Umbilical cord (tissue), 2 donors: Measurements from ENCODE around the gene CDCA5. TPM values are rescaled to one million over a fixed set of nuclear protein-coding genes. Genes with fewer than 3 reads are reported as not detected.
"Not testable (repeated sequence)": the region's sequence is repeated elsewhere in the genome, so short reads cannot be mapped to it uniquely, and the experiment has no call there.

Experiments used
- DNase-seq: peaks from one replicate; pipeline ENCODE4 v3.0.0-alpha.2; 2015; ENCODE audit warnings: low spot score
- total RNA-seq: library from RNA; depleted of rRNA; stranded (reverse); fragments of >200 nt; gene quantifications from one replicate; pipeline ENCODE4 v1.2.3, GENCODE V29; 2014; ENCODE audit warnings: low replicate concordance; ENCODE audit not compliant: insufficient read depth

Gene CDCA5
- total RNA-seq, 1 donor from 2014 or later, result 3.1 TPM

GRCh38 chr11:65119670-65119995 lies 35.8 kb upstream of the CDCA5 start:
- no peak for DNase-seq

DNA sequence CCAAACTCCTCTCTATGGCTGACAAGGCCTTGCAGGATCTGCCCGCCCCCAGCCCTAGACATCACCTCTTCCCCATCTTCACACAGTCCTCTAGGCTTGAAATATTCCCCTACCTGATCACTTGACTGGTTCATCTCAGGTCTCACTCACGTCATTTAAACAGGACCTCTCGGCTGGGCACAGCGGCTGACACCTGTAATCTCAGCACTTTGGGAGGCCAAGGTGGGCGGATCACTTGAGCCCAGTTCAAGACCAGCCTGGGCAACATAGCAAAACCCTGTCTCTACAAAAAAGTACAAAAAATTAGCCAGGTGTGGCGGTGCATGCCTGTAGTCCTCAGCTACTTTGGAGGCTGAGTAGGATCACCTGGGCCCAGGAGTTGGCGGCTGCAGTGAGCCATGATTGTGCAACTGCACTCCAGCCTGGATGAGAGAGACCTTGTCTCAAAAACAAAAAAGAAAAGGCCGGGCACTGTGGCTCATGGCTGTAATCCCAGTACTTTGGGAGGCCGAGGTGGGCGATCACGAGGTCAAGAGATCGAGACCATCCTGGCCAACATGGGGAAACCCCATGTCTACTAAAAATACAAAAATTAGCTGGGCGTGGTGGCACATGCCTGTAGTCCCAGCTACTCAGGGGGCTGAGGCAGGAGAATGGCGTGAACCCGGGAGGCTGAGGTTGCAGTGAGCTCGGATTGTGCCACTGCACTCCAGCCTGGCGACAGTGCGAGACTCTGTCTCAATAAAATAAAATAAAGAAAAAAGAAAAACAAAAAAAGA lies 35.2 kb upstream of the CDCA5 start:
- not testable (repeated sequence) for DNase-seq

DNA sequence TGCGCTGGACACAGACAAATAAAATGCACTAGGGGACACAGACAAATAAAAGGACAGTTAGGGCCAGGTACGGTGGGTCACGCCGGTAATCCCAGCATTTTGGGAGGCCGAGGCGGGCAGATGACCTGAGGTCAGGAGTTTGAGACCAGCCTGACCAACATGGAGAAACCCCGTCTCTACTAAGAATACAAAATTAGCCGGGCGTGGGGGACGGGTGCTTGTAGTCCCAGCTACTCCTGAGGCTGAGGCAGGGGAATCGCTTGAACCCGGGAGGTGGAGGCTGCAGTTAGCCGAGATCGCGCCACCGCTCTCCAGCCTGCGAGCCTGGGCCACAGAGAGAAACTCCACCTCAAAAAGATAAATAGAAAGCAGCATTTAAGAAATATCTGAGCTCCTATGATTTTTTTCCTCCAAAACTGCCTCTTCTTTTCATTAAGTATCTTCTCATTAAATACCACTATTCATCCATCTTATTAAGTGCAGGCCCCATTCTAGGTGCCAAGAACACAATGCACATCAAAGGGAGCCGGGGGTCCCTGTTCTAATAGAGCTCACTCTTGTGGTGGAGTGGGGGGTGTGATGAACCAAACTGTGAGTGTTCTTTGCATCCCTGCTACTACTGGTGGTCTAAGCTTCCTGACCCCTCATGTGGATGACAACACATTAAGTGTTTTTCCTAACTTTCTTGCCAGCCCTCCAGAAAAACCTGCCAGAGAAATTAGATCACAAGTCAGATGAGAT lies 34.4 kb upstream of the CDCA5 start:
- no peak for DNase-seq

- DNase-seq, result peak; percentile 99
These were observed 33.6 kb upstream of the CDCA5 start, which contains the start of gene ZNHIT2 for GRCh38 chr11:65117206-65118096. Gene ZNHIT2 (minus strand): TSS chr11:65117701. CDS start chr11:65117653, 48 bp downstream.

- DNase-seq, result no peak
These were observed 32.7 kb upstream of the CDCA5 start for GRCh38 chr11:65116370-65117205.

DNA sequence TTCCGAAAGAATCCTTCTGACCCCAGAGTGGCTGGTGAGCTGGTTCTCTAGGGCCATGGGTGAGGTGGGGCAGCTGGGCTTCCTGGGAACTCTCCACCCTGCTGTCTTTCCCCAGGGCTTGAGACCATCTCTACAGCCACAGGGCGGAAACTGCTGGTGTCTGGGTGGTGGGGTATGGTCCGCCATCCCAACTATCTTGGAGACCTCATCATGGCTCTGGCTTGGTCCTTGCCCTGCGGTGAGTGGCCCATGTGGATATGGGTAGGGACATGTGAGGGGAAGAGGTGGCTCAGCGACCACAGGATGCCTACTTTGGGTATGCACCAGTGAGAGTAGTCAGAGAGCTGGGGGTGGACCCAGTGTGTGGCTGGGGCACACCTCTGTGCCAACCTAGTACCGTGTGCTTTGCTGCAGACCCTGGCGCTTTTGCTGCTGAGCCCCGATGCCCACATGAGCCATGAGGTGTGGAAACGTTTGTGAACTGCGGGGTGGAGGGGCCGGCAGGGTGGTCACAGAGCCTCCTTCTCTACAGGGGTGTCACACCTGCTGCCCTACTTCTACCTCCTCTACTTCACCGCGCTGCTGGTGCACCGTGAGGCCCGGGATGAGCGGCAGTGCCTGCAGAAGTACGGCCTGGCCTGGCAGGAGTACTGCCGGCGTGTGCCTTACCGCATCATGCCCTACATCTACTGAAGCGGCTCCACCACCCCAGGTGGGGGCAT lies 31.7 kb upstream of the CDCA5 start:
- DNase-seq, result no peak

DNA sequence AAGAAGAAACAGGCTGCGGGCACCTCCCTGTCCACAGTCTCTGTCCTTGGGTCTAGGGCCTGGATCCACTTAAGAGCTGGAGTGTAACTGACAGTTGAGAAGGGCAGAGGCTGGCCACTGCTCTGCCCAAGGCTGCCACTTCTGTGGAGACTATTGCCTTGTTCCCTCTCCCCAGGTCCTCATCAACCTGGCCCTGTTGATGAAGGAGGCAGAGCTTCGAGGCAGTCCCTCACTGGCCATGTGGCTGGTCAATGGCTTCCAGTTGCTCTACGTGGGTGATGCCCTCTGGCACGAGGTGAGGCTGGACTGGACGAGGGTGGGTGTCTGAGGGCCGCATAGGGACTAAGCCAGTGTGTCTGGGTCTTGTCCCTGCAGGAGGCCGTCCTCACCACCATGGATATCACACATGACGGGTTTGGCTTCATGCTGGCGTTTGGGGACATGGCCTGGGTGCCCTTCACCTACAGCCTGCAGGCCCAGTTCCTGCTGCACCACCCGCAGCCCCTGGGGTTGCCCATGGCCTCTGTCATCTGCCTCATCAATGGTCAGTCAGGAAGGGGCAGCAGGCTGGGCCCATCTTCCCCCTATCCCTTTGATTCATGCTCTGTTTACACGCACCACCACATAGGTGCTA lies 30.8 kb upstream of the CDCA5 start:
- DNase-seq, result no peak

DNA sequence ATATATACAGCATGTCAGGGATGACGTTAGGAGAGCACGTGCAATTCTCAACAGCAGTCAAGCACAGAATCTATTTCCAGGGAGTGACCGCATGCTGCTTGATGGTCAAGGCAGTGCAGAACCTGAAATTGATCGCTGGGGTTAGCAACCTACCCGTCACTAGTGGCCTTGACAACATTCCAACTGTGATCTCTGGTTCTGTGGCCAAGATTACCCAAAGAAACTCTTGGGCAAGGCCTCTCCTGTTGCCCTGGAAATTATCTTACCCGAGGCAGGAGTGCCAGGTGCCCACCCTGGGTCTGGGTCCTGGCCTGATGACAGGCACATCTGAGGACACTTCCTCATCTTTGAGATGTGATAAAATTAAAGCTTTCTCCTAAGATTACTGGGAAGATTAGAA lies 30.0 kb upstream of the CDCA5 start:
- no peak for DNase-seq

DNA sequence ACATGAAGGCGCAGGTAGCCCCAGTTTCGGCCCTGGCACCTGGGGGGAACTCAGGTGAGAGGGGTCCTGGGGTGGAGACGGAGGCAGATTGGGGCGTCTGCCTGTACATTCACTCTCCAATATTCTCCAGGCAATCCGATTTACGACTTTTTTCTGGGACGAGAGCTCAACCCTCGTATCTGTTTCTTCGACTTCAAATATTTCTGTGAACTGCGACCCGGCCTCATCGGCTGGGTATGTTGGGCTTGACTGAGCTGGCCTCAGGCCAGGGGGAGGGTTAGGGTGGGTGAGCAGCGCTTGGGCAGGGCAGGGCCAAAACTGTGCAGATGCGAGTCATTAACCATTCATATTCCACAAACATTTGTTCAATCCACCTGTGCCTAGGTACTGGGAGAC lies 29.5 kb upstream of the CDCA5 start:
- peak; percentile 57 for DNase-seq

GRCh38 chr11:65112546-65113360 lies 28.9 kb upstream of the CDCA5 start:
- DNase-seq, result no peak

DNA sequence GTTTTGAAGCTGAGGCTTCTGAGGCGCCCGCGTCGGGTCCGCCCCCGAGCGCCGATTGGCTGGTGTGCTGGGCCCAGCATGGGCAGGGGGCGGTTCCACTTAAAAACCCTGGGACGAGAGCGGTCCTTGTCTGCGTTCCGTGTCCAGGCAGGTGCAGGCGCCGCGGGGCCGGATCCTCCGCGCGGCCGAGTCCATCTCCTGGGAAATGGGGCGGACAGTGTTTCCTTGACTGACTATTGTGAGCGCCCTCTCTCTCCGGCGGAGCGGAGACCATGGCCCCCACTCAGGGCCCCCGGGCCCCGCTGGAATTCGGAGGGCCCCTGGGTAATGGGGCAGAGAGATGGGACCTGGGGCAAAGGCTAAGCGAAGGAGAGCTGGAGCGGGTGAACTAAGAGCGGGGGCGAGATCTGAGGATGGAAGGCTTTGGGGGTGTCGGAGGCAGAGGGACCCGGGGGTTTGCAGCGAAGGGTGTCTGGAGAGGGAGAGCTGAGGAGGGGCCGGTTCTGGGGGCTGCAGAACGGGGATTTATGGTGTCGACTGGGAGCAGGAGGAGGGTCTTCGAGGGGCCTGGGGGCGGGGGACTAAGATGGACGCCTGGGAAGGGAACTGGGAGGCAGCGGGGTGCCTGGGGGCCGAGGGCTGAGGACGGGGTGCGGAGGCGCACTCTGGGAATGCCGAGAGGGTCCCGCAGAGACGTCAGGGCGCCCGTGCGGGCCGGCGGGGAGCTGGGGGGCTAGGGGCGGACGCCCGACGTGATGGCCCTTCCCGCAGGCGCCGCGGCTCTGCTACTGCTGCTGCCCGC lies 28.1 kb upstream of the CDCA5 start, which contains the start of gene TM7SF2:
TSS of gene TM7SF2 (plus strand) at position 129 of the 802 bp plus-strand sequence. CDS start at position 273, 144 bp downstream.
- peak; percentile 92 for DNase-seq

GRCh38 chr11:65111159-65111743 lies 27.4 kb upstream of the CDCA5 start:
- DNase-seq, result no peak

GRCh38 chr11:65110354-65110861 lies 26.6 kb upstream of the CDCA5 start:
- DNase-seq, result peak; percentile 82

DNA sequence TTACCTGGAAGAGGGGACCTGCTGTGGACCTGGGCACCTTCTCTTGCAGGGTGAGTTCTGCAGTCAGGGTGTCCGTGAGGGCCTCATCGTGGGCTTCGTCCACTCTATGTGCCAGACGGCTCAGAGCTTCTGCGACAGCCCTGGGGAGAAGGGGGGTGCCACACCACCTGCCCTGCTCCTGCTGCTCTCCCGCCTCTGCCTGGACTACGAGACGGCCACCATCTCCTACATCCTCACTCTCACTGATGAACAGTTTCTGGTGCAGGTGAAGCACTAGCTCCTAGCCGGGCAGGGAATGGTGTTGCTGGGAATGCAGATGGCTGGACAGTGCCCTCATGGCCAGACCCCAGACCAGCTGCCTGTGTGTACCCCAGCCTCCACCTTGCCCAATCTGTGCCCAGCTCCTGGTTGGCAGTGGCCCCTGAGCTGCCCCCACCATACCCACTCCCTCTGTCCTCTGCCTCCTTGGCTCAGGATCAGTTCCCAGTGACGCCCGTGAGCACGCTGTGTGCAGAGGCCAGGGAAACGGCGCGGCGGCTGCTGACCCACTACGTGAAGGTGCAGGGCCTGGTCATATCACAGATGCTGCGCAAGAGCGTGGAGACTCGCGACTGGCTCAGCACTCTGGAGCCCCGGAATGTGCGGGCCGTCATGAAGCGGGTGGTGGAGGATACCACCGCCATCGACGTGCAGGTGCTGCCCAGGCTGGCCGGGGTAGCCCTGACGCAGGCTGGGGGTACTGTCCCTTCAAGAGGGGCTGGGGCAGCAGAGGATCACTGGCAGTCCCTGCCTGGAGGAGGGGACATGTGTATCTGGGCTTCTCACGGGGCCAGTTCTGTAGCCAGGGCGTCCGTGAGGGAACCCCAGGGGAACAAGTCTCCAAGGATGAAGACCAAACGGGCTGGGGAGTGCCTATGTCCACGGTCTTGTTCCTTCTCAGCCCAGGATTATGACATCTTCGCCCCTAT lies 25.7 kb upstream of the CDCA5 start:
- no peak for DNase-seq

- DNase-seq, result no peak
These were observed 24.8 kb upstream of the CDCA5 start for GRCh38 chr11:65108469-65109123.
